Urinary bladder (tissue), 4 donors: ENCODE data around the gene KDSR. TPM values are rescaled to one million over a fixed set of nuclear protein-coding genes. Genes with fewer than 3 reads are reported as not detected.

Experiments
- DNase-seq: peaks from one replicate; pipeline ENCODE4 v3.0.0-alpha.2; 2015; ENCODE audit errors: extremely low spot score
- H3K27ac ChIP-seq: one replicate; pipeline ENCODE4 v1.5.1; 2013; ENCODE audit warnings: low read depth, mild to moderate bottlenecking, moderate library complexity
- H3K36me3 ChIP-seq: one replicate; pipeline ENCODE4 v1.6.1; 2013; ENCODE audit warnings: mild to moderate bottlenecking, moderate library complexity; ENCODE audit not compliant: insufficient read depth
- H3K4me1 ChIP-seq: one replicate; pipeline ENCODE4 v1.6.1; 2013; ENCODE audit warnings: mild to moderate bottlenecking, moderate library complexity; ENCODE audit not compliant: insufficient read depth
- H3K4me3 ChIP-seq: one replicate; pipeline ENCODE4 v1.5.1; 2013; ENCODE audit warnings: low read depth, low read length
- WGBS: extraction: QIAGEN DNeasy Blood & Tissue Kit; methylation state at CpG from one replicate; pipeline ENCODE4 v1.1.7; 2013; 5-methylcytosine and 5-hydroxymethylcytosine counted together
- polyA plus RNA-seq: library from polyadenylated mRNA; stranded (reverse); fragments of 200-250 nt; gene quantifications from one replicate; pipeline ENCODE4 v1.2.3, GENCODE V29; 2013
- total RNA-seq: library from RNA; depleted of rRNA; stranded (reverse); fragments of >200 nt; gene quantifications from one replicate; pipeline ENCODE4 v1.2.3, GENCODE V29; 2014
- donor health status: healthy with polysubstance abuse.
- donor health status: healthy.

Gene KDSR
- total and polyA plus RNA-seq, 2 donors, result 35.8 to 47.7 TPM

GRCh38 chr18:63301434-63301833, 65.6 kb downstream of the KDSR start:
- WGBS, result 79% methylated on average over 9 of the region's 9 CpGs
- Histone ChIP-seq H3K36me3 (no peaks in the 10 kb centered on the region), H3K4me3 (no peak overlapping the region), H3K27ac (no peak overlapping the region), H3K4me1 (peaks cover 1% of the 10 kb centered on the region)
- DNase-seq, result no peak

DNA sequence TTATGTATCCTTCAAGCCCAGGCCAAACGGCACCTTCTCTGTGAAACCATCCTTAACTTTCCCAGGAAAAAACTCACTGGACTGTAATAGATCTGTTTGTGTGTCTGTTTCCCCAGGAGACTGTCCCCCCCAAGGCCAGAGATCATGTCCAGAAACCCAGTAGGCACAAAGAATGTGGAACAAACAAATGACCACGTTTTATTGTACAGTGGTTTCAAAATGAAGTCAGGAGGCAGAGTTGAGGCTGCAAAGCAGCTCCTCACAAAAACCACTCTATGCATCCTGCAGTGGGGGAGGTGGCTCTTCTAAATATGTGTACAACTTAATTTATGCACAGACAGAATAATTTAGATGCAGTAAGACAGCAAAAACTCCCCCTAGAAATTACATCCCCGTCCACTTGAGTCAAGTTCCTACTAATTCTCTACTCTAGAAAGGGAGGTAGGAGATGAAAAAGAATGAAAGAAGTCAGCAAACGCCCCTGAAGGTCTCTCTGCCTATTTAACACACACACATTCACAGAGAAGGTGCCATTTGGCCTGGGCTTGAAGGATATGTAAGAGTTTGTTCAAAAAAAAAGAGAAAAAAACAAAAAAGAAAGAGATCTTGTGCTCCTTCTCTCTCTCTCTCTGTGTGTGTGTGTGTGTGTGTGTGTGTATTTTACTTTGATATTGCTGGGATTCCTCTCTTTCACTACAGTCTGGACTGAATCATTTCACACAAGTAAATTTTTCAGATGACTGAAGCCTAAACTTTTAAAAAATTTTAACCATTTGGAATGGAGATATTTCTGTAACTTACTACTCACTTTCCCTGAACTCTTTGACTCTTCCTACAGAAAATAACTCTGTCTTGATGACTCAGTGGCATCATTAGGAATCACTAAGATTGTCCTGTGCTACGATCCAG, 66.9 kb downstream of the KDSR start:
- Histone ChIP-seq H3K27ac (no peak overlapping the region), H3K36me3 (no peaks in the 10 kb centered on the region), H3K4me1 (peaks cover 1% of the 10 kb centered on the region), H3K4me3 (no peak overlapping the region)
- WGBS, result 68% methylated on average over 5 of the region's 5 CpGs
- no peak for DNase-seq

DNA sequence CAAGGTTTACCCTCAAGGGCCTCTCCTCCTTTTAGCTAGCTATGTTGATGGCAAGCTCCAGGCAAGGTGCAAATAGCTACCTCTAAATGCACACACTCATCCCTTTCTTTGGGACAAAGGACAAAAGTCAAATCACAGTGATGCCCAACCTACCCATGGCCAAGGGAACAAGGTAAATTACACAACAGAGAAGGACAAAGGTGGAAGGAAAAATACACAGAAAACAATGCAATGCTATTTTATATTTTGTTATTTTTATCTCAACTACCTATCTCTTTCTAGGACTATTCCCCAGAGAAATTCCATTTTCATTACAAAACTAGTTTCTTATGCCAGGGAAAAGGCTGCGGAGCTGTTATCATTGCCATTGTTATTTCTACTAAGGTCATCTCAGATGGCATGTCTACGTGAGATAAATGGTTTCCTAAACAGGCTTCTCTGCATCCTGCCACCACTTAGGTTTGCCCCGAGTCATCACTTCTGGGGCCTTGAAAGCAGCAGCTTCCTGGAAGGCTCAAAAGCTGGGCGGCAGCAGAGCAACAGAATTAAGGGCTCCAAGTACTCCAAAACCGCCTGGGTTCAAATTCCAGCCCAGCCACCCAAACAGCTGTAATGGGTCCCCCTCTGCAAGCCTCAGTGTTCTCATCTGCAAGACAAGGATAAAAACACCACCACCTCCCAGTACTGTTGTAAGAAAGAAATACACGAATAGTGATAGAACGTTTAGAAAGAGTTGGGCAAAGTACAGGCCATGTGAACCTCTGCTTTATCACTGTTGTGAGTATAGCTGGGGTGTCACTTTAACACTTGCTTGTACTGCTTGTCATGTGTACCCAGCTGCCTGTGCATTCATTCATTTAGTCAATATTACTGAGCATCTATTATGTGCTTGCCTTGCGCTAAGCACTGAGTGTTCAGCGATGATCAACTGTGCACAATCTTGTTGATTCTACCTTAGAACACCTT, 68.3 kb downstream of the KDSR start:
- H3K36me3 ChIP-seq, result no peaks in the 10 kb centered on the region
- no peak overlapping the region for H3K27ac ChIP-seq
- H3K4me3 ChIP-seq, result no peak overlapping the region
- peaks cover 1% of the 10 kb centered on the region for H3K4me1 ChIP-seq
- DNase-seq, result no peak
- 80% methylated on average over 9 of the region's 9 CpGs for WGBS

DNA sequence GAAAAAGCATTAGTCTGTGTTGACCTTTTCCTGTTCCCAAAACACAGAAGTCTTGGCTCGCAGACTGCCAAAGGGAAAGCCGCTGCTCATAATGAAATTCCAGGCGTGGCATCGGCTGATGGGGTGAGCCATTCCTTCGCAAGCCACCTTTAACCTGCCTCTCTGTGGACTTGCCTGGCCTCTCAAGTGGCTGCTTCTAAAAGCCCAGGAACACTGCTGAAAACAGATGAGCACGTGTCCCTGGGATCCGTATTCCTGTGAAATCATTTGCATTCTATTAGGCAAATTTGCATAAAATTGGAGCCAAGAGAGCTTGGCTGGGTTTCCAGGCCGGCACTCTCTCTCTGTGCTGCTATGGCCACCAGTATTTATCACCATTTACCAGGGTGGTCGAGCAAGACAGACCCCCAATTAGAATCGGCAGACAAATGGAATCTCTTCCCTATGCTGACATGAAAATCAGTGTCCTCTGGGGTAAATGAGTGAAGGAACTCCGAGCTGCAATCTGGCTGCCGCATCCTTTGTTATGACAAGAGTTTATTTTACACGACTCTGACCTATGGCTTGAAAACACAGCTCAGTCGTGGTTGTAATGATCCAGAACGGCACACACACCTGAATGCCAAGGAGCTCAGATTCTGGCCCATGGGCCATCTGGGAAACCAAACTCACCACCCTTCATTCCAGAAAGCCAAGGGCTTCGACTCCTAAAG, 69.2 kb downstream of the KDSR start:
- Histone ChIP-seq H3K4me3 (no peak overlapping the region), H3K4me1 (peaks cover 1% of the 10 kb centered on the region)

DNA sequence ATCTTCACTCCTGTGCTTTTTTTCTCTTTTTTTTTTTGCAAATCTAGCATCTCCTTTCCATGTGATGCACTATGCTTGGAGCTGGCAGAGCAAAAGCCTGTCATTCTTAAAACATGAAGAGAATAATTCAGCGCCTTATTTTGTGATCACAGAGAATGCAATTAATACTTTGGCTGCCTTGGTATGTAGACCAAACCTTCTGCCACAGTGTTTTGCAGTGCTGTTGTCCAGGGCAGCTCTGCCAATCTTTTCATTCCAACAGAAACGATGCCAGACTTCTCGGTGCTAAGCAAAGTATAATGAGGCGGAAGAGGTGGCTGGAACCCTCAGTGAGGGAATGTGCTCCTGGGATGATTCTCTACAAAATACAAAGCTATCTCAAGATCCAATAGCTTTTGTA, 73.1 kb downstream of the KDSR start:
- 71% methylated on average over 4 of the region's 4 CpGs for WGBS
- Histone ChIP-seq H3K4me3 (no peak overlapping the region), H3K27ac (no peak overlapping the region), H3K4me1 (peaks cover 1% of the 10 kb centered on the region), H3K36me3 (no peaks in the 10 kb centered on the region)
- DNase-seq, result no peak

More for the DNA sequence above, 69.2 kb downstream of the KDSR start:
- DNase-seq, result no peak
- Histone ChIP-seq H3K27ac (no peak overlapping the region), H3K36me3 (no peaks in the 10 kb centered on the region)
- 69% methylated on average over 16 of the region's 16 CpGs for whole genome bisulfite sequencing

- DNase-seq, result no peak
- Histone ChIP-seq H3K36me3 (no peaks in the 10 kb centered on the region), H3K4me1 (no peaks in the 10 kb centered on the region), H3K4me3 (no peak overlapping the region), H3K27ac (no peak overlapping the region)
- 63% methylated on average over 11 of the region's 11 CpGs for WGBS
Observed at GRCh38 chr18:63292831-63293683, 73.9 kb downstream of the KDSR start.

DNA sequence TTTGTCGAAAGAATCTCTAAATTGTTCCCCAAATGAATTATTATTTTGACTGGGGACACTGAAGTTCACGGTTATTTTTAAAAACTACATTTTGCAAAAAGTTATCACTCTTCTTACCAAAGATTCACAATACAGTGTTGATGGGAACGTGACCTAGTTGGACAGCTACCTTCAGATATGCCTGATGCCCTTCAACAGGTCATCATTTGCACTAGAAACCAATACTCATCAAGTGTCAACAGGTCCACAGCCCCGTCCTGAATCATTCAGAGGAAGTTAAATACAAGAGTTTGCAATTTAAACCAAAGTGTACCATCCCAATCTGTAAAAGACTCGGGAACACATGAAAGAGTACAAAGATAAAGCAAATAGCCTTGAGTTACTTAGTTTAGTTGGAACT, 75.7 kb downstream of the KDSR start:
- 92% methylated on average over 5 of the region's 5 CpGs for WGBS
- no peak for DNase-seq
- Histone ChIP-seq H3K4me1 (no peaks in the 10 kb centered on the region), H3K4me3 (no peak overlapping the region), H3K27ac (no peak overlapping the region), H3K36me3 (no peaks in the 10 kb centered on the region)

DNA sequence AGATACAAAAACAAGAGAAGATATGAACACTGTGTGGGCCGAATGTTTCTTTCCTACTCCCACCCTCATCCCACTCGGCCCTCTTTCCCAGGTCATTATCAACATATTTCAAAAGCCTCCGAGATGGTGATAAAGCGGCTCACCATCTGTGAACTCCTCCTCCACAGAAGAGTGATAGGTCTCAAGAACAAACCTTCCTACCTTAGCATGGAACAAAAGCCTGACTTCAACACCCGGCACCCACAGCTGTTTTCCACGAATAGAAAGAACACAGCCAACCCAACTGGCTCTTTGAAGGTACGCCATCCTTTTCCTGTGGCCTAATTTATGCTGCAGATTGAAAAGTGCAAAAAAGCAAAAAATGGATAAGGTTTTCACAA, 76.2 kb downstream of the KDSR start:
- Histone ChIP-seq H3K27ac (no peak overlapping the region), H3K4me3 (no peak overlapping the region), H3K4me1 (no peaks in the 10 kb centered on the region), H3K36me3 (no peaks in the 10 kb centered on the region)
- 87% methylated on average over 7 of the region's 7 CpGs for WGBS
- DNase-seq, result no peak

DNA sequence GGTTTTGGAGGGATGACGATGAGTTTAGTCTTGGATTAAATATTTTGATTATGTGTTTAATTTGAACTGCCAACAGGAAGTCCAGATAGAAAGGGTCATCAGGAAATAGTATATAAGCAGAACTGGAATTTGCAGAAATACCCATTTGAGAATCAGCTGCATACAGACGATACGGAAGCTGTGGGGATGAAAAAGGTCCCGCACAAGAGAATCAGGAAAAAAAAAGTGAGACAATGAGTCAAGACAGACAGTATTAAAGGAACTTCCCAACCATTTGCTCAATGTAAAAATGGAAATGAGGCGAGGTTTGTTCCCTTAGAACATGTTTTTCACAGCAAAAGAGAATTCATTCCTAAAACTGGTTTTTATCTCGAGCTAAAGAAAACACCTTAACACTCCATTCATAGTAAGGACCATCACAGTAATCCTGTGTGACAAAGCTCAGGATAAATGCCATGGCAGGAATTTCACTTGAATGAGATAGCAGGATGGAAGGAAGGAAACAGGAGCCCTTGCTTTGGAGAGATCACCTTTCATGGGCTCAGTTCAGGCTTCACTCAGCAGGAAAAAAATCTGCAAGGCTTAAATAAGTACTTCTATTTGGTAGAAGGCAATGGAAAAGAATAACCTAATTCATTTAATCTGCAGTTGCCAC, 76.7 kb downstream of the KDSR start:
- H3K4me3 ChIP-seq, result no peak overlapping the region
- no peaks in the 10 kb centered on the region for H3K4me1 ChIP-seq
- no peaks in the 10 kb centered on the region for H3K36me3 ChIP-seq
- no peak overlapping the region for H3K27ac ChIP-seq
- no peak for DNase-seq
- 75% methylated on average over 6 of the region's 6 CpGs for WGBS

DNA sequence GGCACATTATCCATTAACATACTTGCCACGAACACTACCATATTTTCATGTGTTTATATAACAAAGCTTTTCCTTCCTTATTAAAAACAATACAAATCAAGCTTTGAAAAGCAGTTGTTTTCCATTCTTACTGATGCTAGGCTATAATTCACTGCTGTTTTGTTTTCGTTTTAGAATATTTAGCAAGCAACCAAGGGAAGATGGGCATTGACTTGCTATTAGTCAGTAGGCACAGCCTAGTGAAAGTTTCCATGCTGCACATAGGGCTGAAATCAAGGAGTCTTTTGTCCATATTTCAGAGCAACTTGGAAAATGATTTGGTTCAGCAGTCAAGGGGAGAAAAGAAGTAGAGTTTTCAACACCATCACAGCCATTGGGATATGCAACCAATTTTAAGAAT, 78.7 kb downstream of the KDSR start:
- WGBS, result 53% methylated on average over 2 of the region's 2 CpGs
- H3K4me3 ChIP-seq, result no peak overlapping the region
- no peaks in the 10 kb centered on the region for H3K4me1 ChIP-seq
- DNase-seq, result no peak
- H3K36me3 ChIP-seq, result no peaks in the 10 kb centered on the region
- H3K27ac ChIP-seq, result no peak overlapping the region

DNA sequence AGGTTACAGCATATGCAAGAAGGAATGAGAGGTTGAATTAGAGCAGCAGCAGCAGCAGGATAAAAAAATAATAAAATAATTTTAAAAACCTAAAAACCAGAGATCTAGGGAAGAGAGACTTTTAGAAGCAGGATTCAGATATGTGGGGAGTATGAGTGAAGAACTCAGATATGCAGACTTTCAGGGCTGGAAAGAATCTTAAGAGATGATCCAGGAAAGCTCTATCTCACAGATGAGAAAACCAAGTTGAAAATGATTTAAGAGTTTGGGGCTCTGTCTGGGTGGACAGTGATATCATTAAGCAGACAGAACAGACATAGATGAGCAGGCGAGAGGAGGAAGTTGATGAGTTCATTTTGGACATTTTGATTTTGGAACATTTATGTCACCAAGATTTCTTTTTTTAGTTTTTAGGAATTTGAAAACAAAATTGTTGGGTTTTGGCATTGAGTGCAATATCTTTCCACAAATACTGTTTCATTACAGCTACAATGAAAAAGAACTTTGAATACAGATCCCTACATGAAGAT, 79.2 kb downstream of the KDSR start:
- DNase-seq, result no peak
- H3K36me3 ChIP-seq, result no peaks in the 10 kb centered on the region
- H3K27ac ChIP-seq, result no peak overlapping the region
- WGBS, result 81% methylated on average over 1 of the region's 1 CpG
- no peak overlapping the region for H3K4me3 ChIP-seq
- no peaks in the 10 kb centered on the region for H3K4me1 ChIP-seq

GRCh38 chr18:63286926-63287325, 80.1 kb downstream of the KDSR start:
- H3K36me3 ChIP-seq, result no peaks in the 10 kb centered on the region
- H3K27ac ChIP-seq, result no peak overlapping the region
- 89% methylated on average over 4 of the region's 4 CpGs for WGBS
- no peak overlapping the region for H3K4me3 ChIP-seq
- no peak for DNase-seq
- no peaks in the 10 kb centered on the region for H3K4me1 ChIP-seq
